Measurements from ENCODE around the gene SHF. TPM values are rescaled to one million over a fixed set of nuclear protein-coding genes. Genes with fewer than 3 reads are reported as not detected.

The SHF gene
- total and polyA plus RNA-seq, 2 experiments from 2014 or later, result 0.32 to 0.93 TPM

DNA sequence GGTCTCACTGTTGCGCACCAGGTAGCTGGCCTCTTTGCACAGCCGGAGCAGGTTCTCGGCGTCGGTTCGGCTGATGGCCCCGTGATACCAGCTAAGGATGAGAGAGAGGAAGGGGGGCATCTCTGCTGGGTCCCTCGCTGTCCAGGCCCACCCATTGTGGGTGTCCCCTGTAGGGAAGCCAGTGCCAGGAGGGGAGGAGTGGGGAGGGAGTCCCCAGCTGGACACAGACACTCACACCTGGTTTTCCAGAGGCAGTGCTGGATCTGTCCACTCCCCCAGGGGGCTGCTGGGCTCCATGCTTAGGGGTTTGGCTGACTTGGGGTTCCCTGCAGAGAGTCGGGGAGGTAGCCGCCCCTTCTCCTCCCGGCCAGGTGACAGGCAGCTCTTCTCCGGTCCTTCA, 15.9 kb downstream of the SHF start:
- H3K9me3 ChIP-seq (ENCODE audit: low read depth), result no peaks in the 10 kb centered on the region
- H3K27ac ChIP-seq, result no peak overlapping the region
- no peaks in the 10 kb centered on the region for H4K20me1 ChIP-seq (ENCODE audit: insufficient read depth)
- H3K4me1 ChIP-seq (ENCODE audit: insufficient read depth), result no peaks in the 10 kb centered on the region
- no peaks in the 10 kb centered on the region for H3K27me3 ChIP-seq (replicated peaks; ENCODE audit: insufficient read depth)
- H3K9me2 ChIP-seq (ENCODE audit: insufficient read depth), result no peaks in the 10 kb centered on the region
- H3F3A ChIP-seq (ENCODE audit: insufficient read depth), result no peaks in the 10 kb centered on the region; the same call in 1 of the 2 replicates
- TF ChIP-seq EZH2 (IDR thresholded peaks at IDR 0.05; ENCODE audit: insufficient read depth, poor library complexity, severe bottlenecking), result no peak
- TF ChIP-seq EZH2phosphoT487 (IDR thresholded peaks at IDR 0.05; ENCODE audit: insufficient read depth, low read depth), result no peak
- no peaks in the 10 kb centered on the region for H3K79me2 ChIP-seq (ENCODE audit: insufficient read depth)
- no peak overlapping the region for H2AFZ ChIP-seq
- in situ Hi-C loops (cut with MboI), result no loop called here
- no peaks in the 10 kb centered on the region for H3K36me3 ChIP-seq (ENCODE audit: low read depth)
- no peak for DNase-seq
- H3K4me2 ChIP-seq (ENCODE audit: unreplicated experiment), result no peak overlapping the region
- WGBS, 2 experiments (ENCODE audit: low coverage in 1 of 2, low lambda C conversion rate in 2 of 2, missing lambda C conversion rate in 2 of 2), result 82 to 85% methylated on average over 12 of the region's 12 CpGs
- no peak overlapping the region for H3K9ac ChIP-seq
- H3K4me3 ChIP-seq, result no peak overlapping the region

DNA sequence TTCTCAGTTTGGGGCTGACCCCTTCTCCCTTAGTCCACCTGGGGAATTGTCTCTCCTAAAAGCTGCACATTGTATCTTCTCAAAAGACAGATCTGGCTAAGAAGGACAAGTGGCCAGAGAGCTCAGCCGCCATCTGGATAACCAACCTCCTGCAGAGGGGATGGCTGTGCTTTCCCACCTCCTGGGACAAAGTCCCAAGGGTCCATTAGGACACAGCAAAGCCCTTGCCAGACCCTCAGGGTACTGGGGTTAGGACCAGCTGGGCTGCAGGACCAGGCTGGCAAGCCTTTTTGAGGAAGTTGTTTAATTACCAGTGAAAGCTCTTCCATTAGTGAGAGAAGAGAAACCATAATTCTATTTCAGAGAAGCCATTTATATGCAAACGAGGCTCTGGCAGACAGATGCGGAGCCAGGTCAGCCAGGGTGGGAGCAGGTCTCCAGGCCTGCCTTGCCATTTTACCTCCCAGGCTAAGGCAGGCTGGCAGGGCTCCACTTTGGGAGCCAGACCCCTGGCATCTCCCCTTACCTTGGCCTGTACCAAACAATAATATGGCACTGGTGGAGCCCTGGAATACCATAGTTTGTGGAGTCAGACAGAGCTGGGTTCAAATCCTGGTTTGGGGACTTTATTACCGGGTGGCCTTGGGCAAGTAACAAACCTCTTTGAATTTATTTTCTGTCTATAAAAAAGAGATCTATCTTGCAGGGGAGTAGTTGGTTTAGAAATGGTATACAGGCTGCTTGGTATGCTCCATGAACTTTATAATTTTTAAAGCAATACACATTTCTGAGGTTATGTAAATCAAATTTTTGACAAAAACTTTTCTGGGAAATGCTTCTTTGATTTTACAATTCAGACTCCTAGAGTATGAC, 17.9 kb downstream of the SHF start:
- Histone ChIP-seq H3K4me2 (ENCODE audit: unreplicated experiment) (no peak overlapping the region), H3K36me3 (ENCODE audit: low read depth) (no peaks in the 10 kb centered on the region), H4K20me1 (ENCODE audit: insufficient read depth) (no peaks in the 10 kb centered on the region), H3K4me3 (no peak overlapping the region), H3K9ac (no peak overlapping the region), H3K4me1 (ENCODE audit: insufficient read depth) (no peaks in the 10 kb centered on the region), H3K9me3 (ENCODE audit: low read depth) (no peaks in the 10 kb centered on the region), H3K9me2 (ENCODE audit: insufficient read depth) (no peaks in the 10 kb centered on the region), H3K27ac (no peak overlapping the region), H3F3A (ENCODE audit: insufficient read depth) (no peaks in the 10 kb centered on the region; the same call in 1 of the 2 replicates), H3K27me3 (replicated peaks; ENCODE audit: insufficient read depth) (no peaks in the 10 kb centered on the region), H3K79me2 (ENCODE audit: insufficient read depth) (no peaks in the 10 kb centered on the region), H2AFZ (no peak overlapping the region)
- no peak for DNase-seq
- in situ Hi-C loops (cut with MboI), result loop anchor here (10.0 kb wide), 1 partner anchor 235 kb away; a partner anchor contains a TSS
- TF ChIP-seq EZH2 (IDR thresholded peaks at IDR 0.05; ENCODE audit: insufficient read depth, poor library complexity, severe bottlenecking), result no peak
- no peak for TF ChIP-seq EZH2phosphoT487 (IDR thresholded peaks at IDR 0.05; ENCODE audit: insufficient read depth, low read depth)
- 83 to 91% methylated on average over 4 of the region's 4 CpGs for WGBS, 2 experiments (ENCODE audit: low coverage in 1 of 2, low lambda C conversion rate in 2 of 2, missing lambda C conversion rate in 2 of 2)

DNA sequence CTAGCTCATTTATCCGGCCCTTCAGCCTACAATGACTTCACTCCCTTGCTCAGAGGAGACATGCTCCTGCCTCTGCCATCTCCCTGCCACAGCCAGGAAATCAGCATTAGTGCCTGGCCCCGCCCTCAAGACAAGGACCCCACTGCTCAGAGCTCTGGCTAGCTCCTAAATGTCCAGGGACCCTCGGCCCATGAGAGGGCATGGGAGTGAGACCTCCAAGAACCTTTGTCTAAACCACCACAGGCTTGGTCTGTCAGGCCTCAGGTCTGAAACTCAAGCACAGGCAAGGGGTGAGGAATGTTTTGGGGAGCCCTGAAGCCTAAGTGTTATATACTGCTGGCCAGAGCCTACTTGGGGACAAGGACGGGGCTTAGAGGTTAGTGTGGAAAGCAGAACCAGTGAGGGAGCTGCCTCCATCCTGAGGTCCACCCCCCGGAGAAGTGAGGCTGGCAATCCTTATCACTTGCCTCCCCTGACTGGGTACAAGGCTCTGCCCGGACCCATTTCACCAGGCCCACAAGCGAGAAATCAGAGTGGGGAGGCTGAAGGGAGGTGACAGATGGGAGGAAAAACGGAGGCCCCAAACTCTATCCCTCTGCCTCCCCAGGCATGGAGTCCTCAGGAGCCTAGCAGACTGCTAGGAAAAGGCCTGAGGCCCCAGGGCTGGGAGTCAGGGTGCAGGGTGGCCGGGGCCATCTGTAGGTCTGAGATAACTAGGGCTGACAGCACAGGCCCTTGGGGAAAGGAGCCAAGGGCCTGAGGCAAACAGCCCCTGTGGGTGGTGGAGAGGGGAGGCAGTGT, 18.8 kb downstream of the SHF start:
- TF ChIP-seq EZH2phosphoT487 (IDR thresholded peaks at IDR 0.05; ENCODE audit: insufficient read depth, low read depth) (no peak), EZH2 (IDR thresholded peaks at IDR 0.05; ENCODE audit: insufficient read depth, poor library complexity, severe bottlenecking) (no peak)

GRCh38 chr15:45168286-45168685, 19.5 kb downstream of the SHF start:
- Histone ChIP-seq H3K27me3 (replicated peaks; ENCODE audit: insufficient read depth) (no peaks in the 10 kb centered on the region), H3K79me2 (ENCODE audit: insufficient read depth) (no peaks in the 10 kb centered on the region), H3K9ac (no peak overlapping the region), H3K4me1 (ENCODE audit: insufficient read depth) (peaks cover 2% of the 10 kb centered on the region), H3K9me2 (ENCODE audit: insufficient read depth) (no peaks in the 10 kb centered on the region), H2AFZ (no peak overlapping the region), H3K4me2 (ENCODE audit: unreplicated experiment) (no peak overlapping the region), H3K9me3 (ENCODE audit: low read depth) (no peaks in the 10 kb centered on the region), H3F3A (ENCODE audit: insufficient read depth) (no peaks in the 10 kb centered on the region; the same call in 1 of the 2 replicates), H3K4me3 (no peak overlapping the region), H4K20me1 (ENCODE audit: insufficient read depth) (no peaks in the 10 kb centered on the region), H3K36me3 (ENCODE audit: low read depth) (no peaks in the 10 kb centered on the region), H3K27ac (no peak overlapping the region)
- TF ChIP-seq EZH2phosphoT487 (IDR thresholded peaks at IDR 0.05; ENCODE audit: insufficient read depth, low read depth) (no peak), EZH2 (IDR thresholded peaks at IDR 0.05; ENCODE audit: insufficient read depth, poor library complexity, severe bottlenecking) (no peak)
- in situ Hi-C loops (cut with MboI), result loop anchor here (10.0 kb wide), 1 partner anchor 237 kb away; a partner anchor contains a TSS
- DNase-seq, result no peak
- 84 to 85% methylated on average over 4 of the region's 4 CpGs for WGBS, 2 experiments (ENCODE audit: low coverage in 1 of 2, low lambda C conversion rate in 2 of 2, missing lambda C conversion rate in 2 of 2)

More for the DNA sequence above, 18.8 kb downstream of the SHF start:
- Histone ChIP-seq H3K4me3 (no peak overlapping the region), H3K4me1 (ENCODE audit: insufficient read depth) (no peaks in the 10 kb centered on the region), H3K4me2 (ENCODE audit: unreplicated experiment) (no peak overlapping the region), H3K9ac (no peak overlapping the region), H3F3A (ENCODE audit: insufficient read depth) (no peaks in the 10 kb centered on the region; the same call in 1 of the 2 replicates), H3K79me2 (ENCODE audit: insufficient read depth) (no peaks in the 10 kb centered on the region), H4K20me1 (ENCODE audit: insufficient read depth) (no peaks in the 10 kb centered on the region), H3K27ac (no peak overlapping the region), H2AFZ (no peak overlapping the region), H3K9me2 (ENCODE audit: insufficient read depth) (no peaks in the 10 kb centered on the region), H3K36me3 (ENCODE audit: low read depth) (no peaks in the 10 kb centered on the region), H3K27me3 (replicated peaks; ENCODE audit: insufficient read depth) (no peaks in the 10 kb centered on the region), H3K9me3 (ENCODE audit: low read depth) (no peaks in the 10 kb centered on the region)
- WGBS, 2 experiments (ENCODE audit: low coverage in 1 of 2, low lambda C conversion rate in 2 of 2, missing lambda C conversion rate in 2 of 2), result 83 to 84% methylated on average over 9 of the region's 9 CpGs
- DNase-seq, result no peak
- in situ Hi-C loops (cut with MboI), result loop anchor here (10.0 kb wide), 1 partner anchor 236 kb away; a partner anchor contains a TSS
